ENCODE measurements around the gene SIK3. TPM values are rescaled to one million over a fixed set of nuclear protein-coding genes. Genes with fewer than 3 reads are reported as not detected.

The SIK3 gene
- total RNA-seq, 1 donor from 2014 or later, result 68.9 TPM

- ATAC-seq (no peak), DNase-seq (ENCODE audit: low spot score) (no peak)
- intact Hi-C loops (cut with DNase I), result no loop called here
These were observed 205.9 kb downstream of the SIK3 start for GRCh38 chr11:116892374-116892773.

GRCh38 chr11:116891746-116892145, 206.5 kb downstream of the SIK3 start:
- intact Hi-C loops (cut with DNase I), result no loop called here
- no peak for DNase-seq (ENCODE audit: low spot score)
- no peak for ATAC-seq

GRCh38 chr11:116890607-116891006, 207.6 kb downstream of the SIK3 start:
- no peak for DNase-seq (ENCODE audit: low spot score)
- intact Hi-C loops (cut with DNase I), result no loop called here
- ATAC-seq, result no peak

- DNase-seq (ENCODE audit: low spot score), result no peak
These were observed 208.0 kb downstream of the SIK3 start for GRCh38 chr11:116890193-116890592.

GRCh38 chr11:116888884-116889549, 209.2 kb downstream of the SIK3 start:
- ATAC-seq (no peak), DNase-seq (ENCODE audit: low spot score) (no peak)
- intact Hi-C loops (cut with DNase I), result no loop called here

More at GRCh38 chr11:116890193-116890592, 208.0 kb downstream of the SIK3 start:
- intact Hi-C loops (cut with DNase I), result no loop called here
- ATAC-seq, result no peak

- intact Hi-C loops (cut with DNase I), result no loop called here
- no peak for ATAC-seq
- DNase-seq (ENCODE audit: low spot score), result no peak
These were observed 210.2 kb downstream of the SIK3 start for GRCh38 chr11:116888024-116888423.

GRCh38 chr11:116885951-116886655, 212.1 kb downstream of the SIK3 start:
- intact Hi-C loops (cut with DNase I), result no loop called here
- DNase-seq (ENCODE audit: low spot score), result no peak
- peak; percentile 67 for ATAC-seq

GRCh38 chr11:116882386-116882785, 215.8 kb downstream of the SIK3 start:
- no peak for ATAC-seq
- no peak for DNase-seq (ENCODE audit: low spot score)
- intact Hi-C loops (cut with DNase I), result no loop called here

GRCh38 chr11:116881143-116881542, 217.1 kb downstream of the SIK3 start:
- ATAC-seq, result no peak
- intact Hi-C loops (cut with DNase I), result no loop called here
- no peak for DNase-seq (ENCODE audit: low spot score)

- ATAC-seq (peak; percentile 93), DNase-seq (ENCODE audit: low spot score) (no peak)
- intact Hi-C loops (cut with DNase I), result loop anchor here (5.0 to 10.0 kb wide), 2 partner anchors 222 to 345 kb away; no protein-coding TSS in a partner anchor
These were observed 218.2 kb downstream of the SIK3 start for GRCh38 chr11:116879800-116880625.

- DNase-seq (ENCODE audit: low spot score) (no peak), ATAC-seq (no peak)
- intact Hi-C loops (cut with DNase I), result loop anchor here (5.0 to 10.0 kb wide), 2 partner anchors 226 to 348 kb away; no protein-coding TSS in a partner anchor
These were observed 221.6 kb downstream of the SIK3 start for GRCh38 chr11:116876656-116877055.

GRCh38 chr11:116875194-116875593, 223.0 kb downstream of the SIK3 start:
- DNase-seq (ENCODE audit: low spot score), result no peak
- no peak for ATAC-seq
- intact Hi-C loops (cut with DNase I), result loop anchor here (5.0 to 10.0 kb wide), 2 partner anchors 227 to 350 kb away; no protein-coding TSS in a partner anchor

GRCh38 chr11:116874251-116874650, 224.0 kb downstream of the SIK3 start:
- intact Hi-C loops (cut with DNase I), result loop anchor here (10.0 kb wide), 1 partner anchor 351 kb away; no protein-coding TSS in a partner anchor
- DNase-seq (ENCODE audit: low spot score), result no peak
- ATAC-seq, result no peak

- DNase-seq (ENCODE audit: low spot score), result no peak
- intact Hi-C loops (cut with DNase I), result loop anchor here (10.0 kb wide), 1 partner anchor 351 kb away; no protein-coding TSS in a partner anchor
- no peak for ATAC-seq
These were observed 224.8 kb downstream of the SIK3 start for GRCh38 chr11:116873381-116873780.

GRCh38 chr11:116871248-116871647, 227.0 kb downstream of the SIK3 start:
- ATAC-seq (peak; percentile 80), DNase-seq (ENCODE audit: low spot score) (no peak)
- intact Hi-C loops (cut with DNase I), result loop anchor here (10.0 kb wide), 1 partner anchor 354 kb away; no protein-coding TSS in a partner anchor

- ATAC-seq, result no peak
- intact Hi-C loops (cut with DNase I), result loop anchor here (10.0 kb wide), 1 partner anchor 355 kb away; no protein-coding TSS in a partner anchor
- no peak for DNase-seq (ENCODE audit: low spot score)
These were observed 228.2 kb downstream of the SIK3 start for GRCh38 chr11:116870054-116870453.

- DNase-seq (ENCODE audit: low spot score), result no peak
- ATAC-seq, result no peak
- intact Hi-C loops (cut with DNase I), result loop anchor here (10.0 kb wide), 1 partner anchor 355 kb away; no protein-coding TSS in a partner anchor
These were observed 228.6 kb downstream of the SIK3 start for GRCh38 chr11:116869610-116870009.

GRCh38 chr11:116868066-116868465, 230.2 kb downstream of the SIK3 start:
- intact Hi-C loops (cut with DNase I), result no loop called here
- ATAC-seq (no peak), DNase-seq (ENCODE audit: low spot score) (no peak)

GRCh38 chr11:116867619-116868018, 230.6 kb downstream of the SIK3 start:
- intact Hi-C loops (cut with DNase I), result no loop called here
- DNase-seq (ENCODE audit: low spot score) (no peak), ATAC-seq (no peak)
